A673 (cell line): ENCODE results near the gene GSTM3. TPM values are rescaled to one million over a fixed set of nuclear protein-coding genes. Genes with fewer than 3 reads are reported as not detected.

ENCODE experiments used
- BruUV-seq: library from RNA; stranded (reverse); fragments of 400-500 nt; replicated peaks from 2 replicates; lab custom pipeline; 2021; lab: Mats Ljungman, UMichigan
- CTCF ChIA-PET: fragments of 300-600 bp; sonication (Branson Sonifier 250); formaldehyde crosslinking; loops from one replicate; lab custom pipeline; 2022; ENCODE audit warnings: antibody characterized with exemption; lab: Charles Lee
- POLR2A ChIA-PET: fragments of 300-600 bp; sonication (Branson Sonifier 250); formaldehyde crosslinking; loops from one replicate; lab custom pipeline; 2022; ENCODE audit warnings: antibody characterized with exemption; ENCODE audit not compliant: low non-redundant PET; lab: Charles Lee
- DNase-seq: peaks from one replicate; pipeline ENCODE4 v3.0.0-alpha.2; 2015; ENCODE audit warnings: low spot score
- H3K27ac ChIP-seq: fragments of 200-600 bp; sonication (generic); 2 replicates; pipeline ENCODE4 v1.5.1; 2016; ENCODE audit warnings: mixed run types, low read depth, mild to moderate bottlenecking, mixed read lengths, antibody characterized with exemption, low read length; ENCODE audit not compliant: poor library complexity, severe bottlenecking
- H3K27me3 ChIP-seq: fragments of 200-600 bp; sonication (generic); replicated peaks from 2 replicates; pipeline ENCODE4 v1.6.1; 2017; ENCODE audit warnings: mixed run types, low read depth, mild to moderate bottlenecking, mixed read lengths, antibody characterized with exemption, low read length; ENCODE audit not compliant: insufficient read depth, poor library complexity
- H3K36me3 ChIP-seq: fragments of 200-600 bp; sonication (generic); 2 replicates; pipeline ENCODE4 v1.6.1; 2016; ENCODE audit warnings: mixed run types, mild to moderate bottlenecking, mixed read lengths, antibody characterized with exemption, low read length; ENCODE audit not compliant: insufficient read depth, poor library complexity, severe bottlenecking
- H3K4me1 ChIP-seq: fragments of 200-600 bp; sonication (generic); 2 replicates; pipeline ENCODE4 v1.6.1; 2017; ENCODE audit warnings: mixed run types, mild to moderate bottlenecking, mixed read lengths, antibody characterized with exemption, low read length; ENCODE audit not compliant: insufficient read depth, poor library complexity, severe bottlenecking
- H3K4me3 ChIP-seq: fragments of 200-600 bp; sonication (generic); 2 replicates; pipeline ENCODE4 v1.5.1; 2016; ENCODE audit warnings: low read depth, mixed run types, mild to moderate bottlenecking, mixed read lengths, low read length; ENCODE audit not compliant: poor library complexity, severe bottlenecking
- H3K9me3 ChIP-seq: fragments of 200-600 bp; sonication (generic); 2 replicates; pipeline ENCODE4 v1.6.1; 2016; ENCODE audit warnings: mixed run types, low read depth, mild to moderate bottlenecking, mixed read lengths, antibody characterized with exemption, low read length; ENCODE audit not compliant: poor library complexity, severe bottlenecking
- CTCF ChIP-seq: fragments of 300-800, 200-600 bp; sonication (generic); conservative IDR thresholded peaks from 2 replicates; pipeline ENCODE4 v1.5.1; 2017; ENCODE audit warnings: low read depth, mild to moderate bottlenecking, antibody characterized with exemption, low read length, moderate library complexity, mixed read lengths
- EZH2 ChIP-seq: fragments of 200-600 bp; sonication (generic); IDR thresholded peaks from 2 replicates; pipeline ENCODE4 v1.6.1; 2017; ENCODE audit warnings: borderline replicate concordance, low read depth, mild to moderate bottlenecking, mixed read lengths, antibody characterized with exemption, low read length; ENCODE audit not compliant: poor library complexity, severe bottlenecking
- intact Hi-C: fragments of 100-400 bp; cut with micrococcal nuclease; formaldehyde crosslinking; loops from one replicate; pipeline ENCODE4 v1.10.0; 2022; ENCODE audit not compliant: unreplicated experiment
- total RNA-seq: library from RNA; stranded (reverse); gene quantifications from 2 replicates; pipeline ENCODE4 v1.2.3, GENCODE V29; 2021

GSTM3 gene
- total RNA-seq, 1 experiment from 2014 or later: 72.2 TPM

GRCh38 chr1:109765896-109766615, 25.2 kb upstream of the GSTM3 start:
- no peak overlapping the region for H3K4me3 ChIP-seq
- no peak for TF ChIP-seq CTCF
- no peak for TF ChIP-seq EZH2
- BruUV-seq: no TSS peak
- H3K27me3 ChIP-seq: no peaks in the 10 kb centered on the region
- POLR2A ChIA-PET: no interaction called here
- CTCF ChIA-PET: no interaction called here
- DNase-seq: no peak
- no peaks in the 10 kb centered on the region for H3K9me3 ChIP-seq
- intact Hi-C loops: no loop called here
- no peaks in the 10 kb centered on the region for H3K36me3 ChIP-seq
- H3K27ac ChIP-seq: no peak overlapping the region
- no peaks in the 10 kb centered on the region for H3K4me1 ChIP-seq

- CTCF ChIA-PET: no interaction called here
Measured at GRCh38 chr1:109765483-109765815, 24.6 kb upstream of the GSTM3 start.

GRCh38 chr1:109764561-109765482, 24.0 kb upstream of the GSTM3 start:
- intact Hi-C loops: no loop called here
- TF ChIP-seq CTCF: no peak
- TF ChIP-seq EZH2: no peak
- ChIA-PET CTCF (no interaction called here), POLR2A (no interaction called here)
- DNase-seq: no peak
- BruUV-seq: no TSS peak
- Histone ChIP-seq H3K4me1 (no peaks in the 10 kb centered on the region), H3K4me3 (no peak overlapping the region), H3K27ac (no peak overlapping the region), H3K9me3 (no peaks in the 10 kb centered on the region), H3K36me3 (no peaks in the 10 kb centered on the region), H3K27me3 (no peaks in the 10 kb centered on the region)

More at GRCh38 chr1:109765483-109765815, 24.6 kb upstream of the GSTM3 start:
- BruUV-seq: no TSS peak
- POLR2A ChIA-PET: no interaction called here
- Histone ChIP-seq H3K9me3 (no peaks in the 10 kb centered on the region), H3K4me1 (no peaks in the 10 kb centered on the region), H3K27me3 (no peaks in the 10 kb centered on the region), H3K4me3 (no peak overlapping the region), H3K36me3 (no peaks in the 10 kb centered on the region), H3K27ac (no peak overlapping the region)
- intact Hi-C loops: no loop called here
- no peak for DNase-seq
- no peak for TF ChIP-seq CTCF
- no peak for TF ChIP-seq EZH2
